Measurements from ENCODE around the gene STOML3.

Gene STOML3

DNA sequence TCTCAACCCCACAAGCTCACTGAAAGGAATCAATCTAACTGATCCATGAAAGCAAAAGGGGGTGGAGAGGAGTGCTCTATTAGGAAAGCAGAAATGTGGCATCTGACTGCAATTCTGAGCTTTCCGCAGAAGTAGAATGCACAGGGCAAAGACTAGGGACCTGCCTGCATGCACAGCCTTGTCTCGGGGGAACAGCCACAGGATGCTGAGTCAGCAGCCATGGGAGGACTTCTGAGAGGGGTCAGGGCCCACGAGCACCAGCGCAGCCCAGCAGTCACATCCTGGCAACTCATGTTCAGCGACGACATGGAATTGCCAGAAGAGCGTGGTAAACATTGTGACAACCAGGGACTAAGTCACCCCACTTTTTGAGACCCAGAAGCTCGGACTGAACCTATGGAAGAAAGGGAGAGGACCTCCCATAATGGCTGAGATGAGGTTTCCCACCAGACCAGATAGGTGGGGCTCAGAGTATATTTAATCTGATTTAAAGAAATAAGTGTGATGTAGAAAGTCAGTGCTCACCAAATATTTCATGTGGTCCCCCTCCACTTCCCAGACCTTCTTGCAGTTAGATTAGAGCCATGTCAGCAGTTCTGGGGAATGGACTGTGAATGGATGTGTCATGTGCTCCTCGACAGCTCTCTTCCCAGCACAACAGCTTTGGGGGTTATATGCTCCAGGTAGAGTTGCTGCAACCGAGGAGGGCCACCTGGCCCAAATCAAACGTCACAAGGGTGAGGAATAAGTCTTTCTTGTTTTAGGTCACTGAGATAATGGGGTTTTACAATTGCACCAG, 32.6 kb downstream of the STOML3 start:
- Histone ChIP-seq H3K4me1 (ENCODE audit: control insufficient read depth in 1 of 2, insufficient read depth in 2 of 2, low read length in 2 of 2) (no peaks in the 10 kb centered on the region), H3K9ac (ENCODE audit: low read depth in 1 of 2, low read length in 2 of 2) (no peak overlapping the region), H3K4me3 (ENCODE audit: low read depth in 1 of 2, low read length in 2 of 2) (no peak overlapping the region), H3K27me3 (ENCODE audit: control insufficient read depth in 1 of 2, insufficient read depth in 2 of 2, low read length in 2 of 2) (no peaks in the 10 kb centered on the region), H3K36me3 (ENCODE audit: control insufficient read depth in 1 of 2, insufficient read depth in 2 of 2, low read length in 2 of 2) (no peaks in the 10 kb centered on the region), H3K9me3 (ENCODE audit: control insufficient read depth in 1 of 2, low read length in 2 of 2) (no peaks in the 10 kb centered on the region), H3K27ac (ENCODE audit: low read depth, low read length) (no peak overlapping the region)

DNA sequence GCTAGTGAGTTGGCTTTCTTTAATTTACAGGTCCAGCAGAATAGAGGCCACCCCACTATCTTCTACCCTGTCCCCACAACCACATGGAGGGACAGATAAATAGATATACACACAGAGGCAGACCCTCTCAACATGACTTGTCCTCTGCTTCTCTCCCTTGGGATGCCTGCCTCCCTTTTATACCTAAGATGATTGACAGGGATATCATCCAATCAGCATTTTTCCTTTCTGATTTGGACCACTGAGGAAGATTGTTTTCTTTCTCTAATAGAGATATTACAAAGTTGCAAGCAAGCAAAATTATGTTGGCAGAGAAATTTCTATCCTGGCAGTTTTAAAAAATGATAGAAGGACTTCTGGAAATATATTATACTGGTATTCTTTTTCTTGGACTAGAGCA, 35.8 kb downstream of the STOML3 start:
- H3K9ac ChIP-seq (ENCODE audit: low read depth in 1 of 2, low read length in 2 of 2) = no peak overlapping the region
- H3K4me1 ChIP-seq (ENCODE audit: control insufficient read depth in 1 of 2, insufficient read depth in 2 of 2, low read length in 2 of 2) = peaks cover 4 to 15% of the 10 kb centered on the region in 2 donors

DNA sequence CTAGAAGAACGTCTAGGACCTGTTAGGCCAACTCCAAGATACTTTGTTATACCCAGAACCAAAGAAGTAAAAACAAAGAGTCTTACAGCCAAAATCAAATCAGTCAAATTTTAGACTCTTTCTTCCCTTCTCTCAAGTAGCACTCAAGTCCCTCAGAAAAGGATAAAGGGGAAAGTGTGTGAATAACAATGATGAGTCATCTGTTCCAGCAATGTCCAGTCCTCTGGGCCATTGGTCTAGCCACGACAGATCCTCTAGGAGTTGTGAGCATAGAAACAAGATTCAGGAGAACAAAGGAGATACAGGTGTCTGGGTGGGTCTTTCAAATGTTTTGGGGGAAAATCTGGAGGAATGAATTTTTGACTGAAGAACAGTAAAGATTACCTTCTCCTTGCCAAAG, 36.3 kb downstream of the STOML3 start:
- Histone ChIP-seq H3K36me3 (ENCODE audit: control insufficient read depth in 1 of 2, insufficient read depth in 2 of 2, low read length in 2 of 2) (no peaks in the 10 kb centered on the region), H3K27me3 (ENCODE audit: control insufficient read depth in 1 of 2, insufficient read depth in 2 of 2, low read length in 2 of 2) (no peaks in the 10 kb centered on the region), H3K27ac (ENCODE audit: low read depth, low read length) (no peak overlapping the region), H3K9ac (ENCODE audit: low read depth in 1 of 2, low read length in 2 of 2) (no peak overlapping the region), H3K4me3 (ENCODE audit: low read depth in 1 of 2, low read length in 2 of 2) (no peak overlapping the region), H3K9me3 (ENCODE audit: control insufficient read depth in 1 of 2, low read length in 2 of 2) (no peaks in the 10 kb centered on the region), H3K4me1 (ENCODE audit: control insufficient read depth in 1 of 2, insufficient read depth in 2 of 2, low read length in 2 of 2) (peaks cover 4 to 15% of the 10 kb centered on the region in 2 donors)

More for the DNA sequence above, 35.8 kb downstream of the STOML3 start:
- Histone ChIP-seq H3K27me3 (ENCODE audit: control insufficient read depth in 1 of 2, insufficient read depth in 2 of 2, low read length in 2 of 2) (no peaks in the 10 kb centered on the region), H3K4me3 (ENCODE audit: low read depth in 1 of 2, low read length in 2 of 2) (no peak overlapping the region), H3K9me3 (ENCODE audit: control insufficient read depth in 1 of 2, low read length in 2 of 2) (no peaks in the 10 kb centered on the region), H3K36me3 (ENCODE audit: control insufficient read depth in 1 of 2, insufficient read depth in 2 of 2, low read length in 2 of 2) (no peaks in the 10 kb centered on the region), H3K27ac (ENCODE audit: low read depth, low read length) (no peak overlapping the region)

DNA sequence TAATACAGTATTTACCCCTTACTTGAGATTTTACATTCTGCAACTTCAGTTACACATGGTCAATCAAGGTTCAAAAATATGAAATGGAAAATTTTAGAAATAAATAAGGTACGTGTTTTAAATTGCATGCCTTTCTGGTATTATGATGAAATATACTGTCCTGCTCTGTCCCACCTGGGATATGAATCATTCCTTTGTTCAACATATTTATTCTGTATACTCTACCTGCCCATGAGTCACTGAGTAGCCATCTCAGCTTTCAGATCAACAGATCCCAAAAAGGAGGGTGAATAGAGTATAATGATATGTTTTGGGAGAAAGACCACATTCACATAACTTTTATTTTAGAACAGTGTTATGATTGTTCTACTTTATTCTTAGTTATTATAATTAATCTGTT, 37.8 kb downstream of the STOML3 start:
- H3K36me3 ChIP-seq (ENCODE audit: control insufficient read depth in 1 of 2, insufficient read depth in 2 of 2, low read length in 2 of 2) = no peaks in the 10 kb centered on the region
- no peaks in the 10 kb centered on the region for H3K9me3 ChIP-seq (ENCODE audit: control insufficient read depth in 1 of 2, low read length in 2 of 2)
- no peak overlapping the region for H3K27ac ChIP-seq (ENCODE audit: low read depth, low read length)
- no peak overlapping the region for H3K9ac ChIP-seq (ENCODE audit: low read depth in 1 of 2, low read length in 2 of 2)
- peaks cover 4 to 15% of the 10 kb centered on the region in 2 donors for H3K4me1 ChIP-seq (ENCODE audit: control insufficient read depth in 1 of 2, insufficient read depth in 2 of 2, low read length in 2 of 2)
- no peaks in the 10 kb centered on the region for H3K27me3 ChIP-seq (ENCODE audit: control insufficient read depth in 1 of 2, insufficient read depth in 2 of 2, low read length in 2 of 2)
- no peak overlapping the region for H3K4me3 ChIP-seq (ENCODE audit: low read depth in 1 of 2, low read length in 2 of 2)

DNA sequence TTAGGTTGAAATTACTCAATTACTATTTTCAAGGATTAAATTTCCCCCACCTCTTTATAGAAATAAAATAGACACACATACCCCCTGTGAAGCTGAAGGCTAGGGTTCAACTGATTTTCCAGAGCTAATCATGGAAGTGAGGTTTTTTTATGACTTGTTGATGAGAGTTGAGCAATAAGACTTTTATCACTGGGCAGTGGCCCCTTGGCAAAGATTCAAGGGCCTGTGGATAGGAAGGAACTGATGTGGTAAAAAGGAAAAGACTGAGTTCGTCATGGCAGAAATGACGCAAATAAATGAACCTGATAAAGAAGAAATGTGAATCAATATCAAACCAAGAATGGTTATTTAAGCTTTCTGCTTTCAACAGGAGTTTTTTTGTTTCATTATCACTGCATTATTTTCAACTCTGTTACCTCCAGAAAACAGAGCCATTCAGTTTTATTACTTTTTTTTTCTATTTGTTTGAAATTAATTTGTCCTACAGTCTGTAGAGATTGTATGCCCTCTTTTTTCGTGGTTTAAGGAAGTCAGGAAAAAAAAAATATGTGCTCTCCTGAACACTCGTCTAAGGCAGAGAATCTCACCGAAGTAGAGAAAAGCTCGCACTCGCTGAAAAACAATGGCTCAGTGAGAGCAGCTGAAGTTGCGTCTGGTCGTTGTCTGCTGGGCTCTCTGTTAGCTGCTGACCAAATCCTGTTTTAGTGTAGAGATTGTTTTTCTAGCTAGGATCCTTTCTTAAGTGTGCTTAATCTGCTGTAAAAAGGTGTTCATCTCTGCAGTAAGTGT, 38.9 kb downstream of the STOML3 start:
- H3K27me3 ChIP-seq (ENCODE audit: control insufficient read depth in 1 of 2, insufficient read depth in 2 of 2, low read length in 2 of 2) = no peaks in the 10 kb centered on the region
- H3K9ac ChIP-seq (ENCODE audit: low read depth in 1 of 2, low read length in 2 of 2) = peak overlapping the region; percentile 30 to 49
- H3K27ac ChIP-seq (ENCODE audit: low read depth, low read length) = no peak overlapping the region
- H3K4me1 ChIP-seq (ENCODE audit: control insufficient read depth in 1 of 2, insufficient read depth in 2 of 2, low read length in 2 of 2) = peaks cover 4 to 15% of the 10 kb centered on the region in 2 donors
- H3K36me3 ChIP-seq (ENCODE audit: control insufficient read depth in 1 of 2, insufficient read depth in 2 of 2, low read length in 2 of 2) = no peaks in the 10 kb centered on the region
- H3K9me3 ChIP-seq (ENCODE audit: control insufficient read depth in 1 of 2, low read length in 2 of 2) = no peaks in the 10 kb centered on the region
- H3K4me3 ChIP-seq (ENCODE audit: low read depth in 1 of 2, low read length in 2 of 2) = peak overlapping the region; percentile 37 to 45

DNA sequence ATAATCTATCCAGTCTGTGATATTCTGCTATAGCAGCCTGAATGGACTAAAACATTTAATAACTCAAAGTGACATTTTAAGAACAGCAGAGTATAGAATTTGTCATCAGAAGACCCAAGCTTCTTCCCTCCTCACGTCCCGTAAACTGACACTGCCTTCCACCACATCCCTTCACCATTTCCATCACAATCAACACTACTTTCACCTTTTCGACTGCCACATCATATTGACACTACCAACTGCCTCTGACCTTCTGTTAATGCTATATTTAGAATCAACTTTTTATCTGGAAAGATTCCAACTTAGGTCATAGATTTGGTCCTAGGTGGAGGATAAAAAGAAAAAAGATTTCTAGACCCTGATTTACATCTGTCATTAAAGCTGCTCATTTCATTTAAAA, 39.6 kb downstream of the STOML3 start:
- no peaks in the 10 kb centered on the region for H3K27me3 ChIP-seq (ENCODE audit: control insufficient read depth in 1 of 2, insufficient read depth in 2 of 2, low read length in 2 of 2)
- no peaks in the 10 kb centered on the region for H3K36me3 ChIP-seq (ENCODE audit: control insufficient read depth in 1 of 2, insufficient read depth in 2 of 2, low read length in 2 of 2)
- no peak overlapping the region for H3K4me3 ChIP-seq (ENCODE audit: low read depth in 1 of 2, low read length in 2 of 2)
- no peaks in the 10 kb centered on the region for H3K9me3 ChIP-seq (ENCODE audit: control insufficient read depth in 1 of 2, low read length in 2 of 2)
- H3K4me1 ChIP-seq (ENCODE audit: control insufficient read depth in 1 of 2, insufficient read depth in 2 of 2, low read length in 2 of 2) = peaks cover 4 to 15% of the 10 kb centered on the region in 2 donors
- no peak overlapping the region for H3K9ac ChIP-seq (ENCODE audit: low read depth in 1 of 2, low read length in 2 of 2)
- no peak overlapping the region for H3K27ac ChIP-seq (ENCODE audit: low read depth, low read length)

DNA sequence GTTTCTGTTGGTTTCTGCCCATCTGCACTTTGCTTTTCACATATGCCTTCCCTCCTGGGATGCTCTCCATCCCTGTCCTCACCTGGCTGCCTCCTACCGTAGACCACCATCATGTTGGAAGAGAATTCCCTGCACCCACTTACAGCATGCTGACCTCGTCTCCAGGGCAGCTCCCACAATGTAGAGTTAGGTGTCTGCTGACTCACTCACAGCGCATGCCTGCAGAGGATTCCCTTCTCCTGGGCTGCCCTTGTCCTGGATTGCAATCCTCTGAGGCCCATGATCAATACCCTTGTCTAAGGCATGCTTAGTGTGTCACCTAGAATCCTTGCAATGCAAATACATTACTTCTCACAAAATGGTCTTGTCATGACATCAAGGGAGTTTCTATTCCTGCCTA, 43.6 kb downstream of the STOML3 start:
- H3K4me3 ChIP-seq (ENCODE audit: low read depth in 1 of 2, low read length in 2 of 2) = no peak overlapping the region
- H3K36me3 ChIP-seq (ENCODE audit: control insufficient read depth in 1 of 2, insufficient read depth in 2 of 2, low read length in 2 of 2) = no peaks in the 10 kb centered on the region
- H3K4me1 ChIP-seq (ENCODE audit: control insufficient read depth in 1 of 2, insufficient read depth in 2 of 2, low read length in 2 of 2) = peaks cover 1 to 9% of the 10 kb centered on the region in 2 donors
- H3K27me3 ChIP-seq (ENCODE audit: control insufficient read depth in 1 of 2, insufficient read depth in 2 of 2, low read length in 2 of 2) = no peaks in the 10 kb centered on the region
- H3K27ac ChIP-seq (ENCODE audit: low read depth, low read length) = no peak overlapping the region
- H3K9me3 ChIP-seq (ENCODE audit: control insufficient read depth in 1 of 2, low read length in 2 of 2) = no peaks in the 10 kb centered on the region
- no peak overlapping the region for H3K9ac ChIP-seq (ENCODE audit: low read depth in 1 of 2, low read length in 2 of 2)

DNA sequence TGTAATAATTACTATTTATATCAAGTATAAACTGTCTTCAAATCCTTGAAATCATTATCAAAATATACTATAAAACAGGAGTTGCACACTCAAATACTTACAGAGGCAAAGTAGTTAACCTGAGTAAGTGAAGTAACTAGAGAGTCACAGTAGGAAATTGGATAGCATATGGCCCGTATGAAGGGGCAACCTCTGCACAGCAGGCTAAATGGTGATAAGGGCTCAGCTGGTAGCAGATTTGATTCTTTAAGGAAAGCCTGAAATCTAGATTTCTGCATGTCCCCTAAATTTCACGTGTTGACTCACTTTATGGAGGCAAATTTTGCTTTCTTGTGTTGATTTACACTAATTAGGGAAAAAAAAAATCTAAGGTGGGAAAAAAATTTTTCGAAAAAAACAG, 46.4 kb downstream of the STOML3 start:
- no peaks in the 10 kb centered on the region for H3K9me3 ChIP-seq (ENCODE audit: control insufficient read depth in 1 of 2, low read length in 2 of 2)
- no peaks in the 10 kb centered on the region for H3K36me3 ChIP-seq (ENCODE audit: control insufficient read depth in 1 of 2, insufficient read depth in 2 of 2, low read length in 2 of 2)
- no peak overlapping the region for H3K9ac ChIP-seq (ENCODE audit: low read depth in 1 of 2, low read length in 2 of 2)

DNA sequence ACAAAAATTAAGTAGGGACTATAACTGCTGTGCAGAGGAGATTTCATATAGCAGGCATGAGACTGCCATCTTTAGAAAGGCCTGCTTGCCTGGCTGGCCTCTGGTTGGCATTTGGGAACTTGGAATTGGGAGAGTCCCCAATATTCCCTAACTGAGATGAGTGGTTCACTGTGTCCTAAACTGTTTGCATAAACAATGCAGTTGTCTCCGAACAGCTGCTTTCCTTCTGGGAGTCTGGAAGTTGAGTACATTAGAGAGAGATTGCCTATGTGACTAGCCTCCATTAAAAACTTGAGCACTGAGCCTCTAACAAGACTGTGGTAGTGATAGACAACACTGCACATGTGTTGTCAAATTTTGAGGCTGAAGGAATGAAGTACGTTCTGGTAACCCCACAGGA, 47.4 kb downstream of the STOML3 start:
- H3K9me3 ChIP-seq (ENCODE audit: control insufficient read depth in 1 of 2, low read length in 2 of 2) = no peaks in the 10 kb centered on the region
- no peak overlapping the region for H3K4me3 ChIP-seq (ENCODE audit: low read depth in 1 of 2, low read length in 2 of 2)
- no peak overlapping the region for H3K27ac ChIP-seq (ENCODE audit: low read depth, low read length)

More for the DNA sequence above, 46.4 kb downstream of the STOML3 start:
- H3K4me1 ChIP-seq (ENCODE audit: control insufficient read depth in 1 of 2, insufficient read depth in 2 of 2, low read length in 2 of 2) = no peaks in the 10 kb centered on the region
- no peak overlapping the region for H3K4me3 ChIP-seq (ENCODE audit: low read depth in 1 of 2, low read length in 2 of 2)
- H3K27me3 ChIP-seq (ENCODE audit: control insufficient read depth in 1 of 2, insufficient read depth in 2 of 2, low read length in 2 of 2) = no peaks in the 10 kb centered on the region
- H3K27ac ChIP-seq (ENCODE audit: low read depth, low read length) = no peak overlapping the region

DNA sequence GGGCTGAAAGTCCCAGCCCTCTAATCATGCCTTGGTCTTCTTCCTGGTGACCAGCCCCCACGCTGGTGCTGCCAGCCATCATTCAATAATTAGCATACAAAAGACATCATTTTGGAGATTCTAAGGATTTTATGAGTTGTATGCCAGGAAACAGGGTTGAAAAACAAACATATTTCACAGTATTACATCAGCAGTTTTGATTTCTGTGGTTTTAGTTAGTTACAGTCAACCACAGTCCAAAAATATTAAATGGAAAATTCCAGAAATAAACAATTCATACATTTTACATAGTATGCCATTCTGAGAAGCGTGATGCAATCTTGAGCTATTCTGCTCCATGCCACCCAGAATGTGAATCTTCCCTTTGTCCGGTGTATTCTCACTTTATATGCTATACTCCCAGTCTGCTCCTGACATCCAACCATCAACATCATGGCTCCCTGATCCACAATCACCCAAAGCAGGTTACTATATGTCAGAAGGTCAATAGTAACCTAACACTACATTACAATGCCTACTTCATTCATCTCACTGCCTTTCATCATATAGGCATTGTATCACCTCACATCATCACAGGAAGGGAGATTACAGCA, 49.2 kb downstream of the STOML3 start:
- Histone ChIP-seq H3K9me3 (ENCODE audit: control insufficient read depth in 1 of 2, low read length in 2 of 2) (no peaks in the 10 kb centered on the region), H3K9ac (ENCODE audit: low read depth in 1 of 2, low read length in 2 of 2) (no peak overlapping the region), H3K4me3 (ENCODE audit: low read depth in 1 of 2, low read length in 2 of 2) (no peak overlapping the region), H3K4me1 (ENCODE audit: control insufficient read depth in 1 of 2, insufficient read depth in 2 of 2, low read length in 2 of 2) (no peaks in the 10 kb centered on the region), H3K36me3 (ENCODE audit: control insufficient read depth in 1 of 2, insufficient read depth in 2 of 2, low read length in 2 of 2) (no peaks in the 10 kb centered on the region), H3K27ac (ENCODE audit: low read depth, low read length) (no peak overlapping the region), H3K27me3 (ENCODE audit: control insufficient read depth in 1 of 2, insufficient read depth in 2 of 2, low read length in 2 of 2) (no peaks in the 10 kb centered on the region)

More for the DNA sequence above, 47.4 kb downstream of the STOML3 start:
- Histone ChIP-seq H3K27me3 (ENCODE audit: control insufficient read depth in 1 of 2, insufficient read depth in 2 of 2, low read length in 2 of 2) (no peaks in the 10 kb centered on the region), H3K4me1 (ENCODE audit: control insufficient read depth in 1 of 2, insufficient read depth in 2 of 2, low read length in 2 of 2) (no peaks in the 10 kb centered on the region), H3K9ac (ENCODE audit: low read depth in 1 of 2, low read length in 2 of 2) (no peak overlapping the region), H3K36me3 (ENCODE audit: control insufficient read depth in 1 of 2, insufficient read depth in 2 of 2, low read length in 2 of 2) (no peaks in the 10 kb centered on the region)
